ENCODE results near the gene YIPF7.

YIPF7 gene

GRCh38 chr4:44616621-44617020, 34.8 kb downstream of the YIPF7 start:
- no peak for DNase-seq

GRCh38 chr4:44583393-44583792, 68.0 kb downstream of the YIPF7 start:
- DNase-seq, result no peak

GRCh38 chr4:44580231-44580630, 71.2 kb downstream of the YIPF7 start:
- no peak for DNase-seq

- DNase-seq, result no peak
Observed at GRCh38 chr4:44578954-44579353, 72.5 kb downstream of the YIPF7 start.

Data from stimulated activated CD4-positive, alpha-beta T cell treated with anti-CD3 and anti-CD28 coated beads, Interleukin-2, amount 100 ng/mL, for 48 hours (primary cell).